Cardiac fibroblast (primary cell): ENCODE measurements around the gene SCGB1D2.
A peak's percentile ranks its signal among the peaks of the same experiment; 100 is the strongest.

Source experiments
- DNase-seq, 2 donors: peaks; one replicate each; pipeline versions ENCODE4 v3.0.0 to v3.0.0-alpha.2; 2010; ENCODE audit warnings: low read depth in 2 of 2
- H3K4me3 ChIP-seq, 2 donors: replicated peaks in 1 of 2; 1 replicate in 1 of 2; 2 replicates in 1 of 2; pipeline ENCODE4 v1.5.1; 2011; ENCODE audit warnings: low read depth in 2 of 2, low read length in 2 of 2, mild to moderate bottlenecking in 2 of 2, moderate library complexity in 1 of 2
- TF ChIP-seq, protein P1 (sequence below): IDR thresholded peaks from one replicate; pipeline ENCODE4 v1.5.1; 2011; ENCODE audit warnings: low read depth, mild to moderate bottlenecking, low read length, inconsistent platforms

The SCGB1D2 gene

DNA sequence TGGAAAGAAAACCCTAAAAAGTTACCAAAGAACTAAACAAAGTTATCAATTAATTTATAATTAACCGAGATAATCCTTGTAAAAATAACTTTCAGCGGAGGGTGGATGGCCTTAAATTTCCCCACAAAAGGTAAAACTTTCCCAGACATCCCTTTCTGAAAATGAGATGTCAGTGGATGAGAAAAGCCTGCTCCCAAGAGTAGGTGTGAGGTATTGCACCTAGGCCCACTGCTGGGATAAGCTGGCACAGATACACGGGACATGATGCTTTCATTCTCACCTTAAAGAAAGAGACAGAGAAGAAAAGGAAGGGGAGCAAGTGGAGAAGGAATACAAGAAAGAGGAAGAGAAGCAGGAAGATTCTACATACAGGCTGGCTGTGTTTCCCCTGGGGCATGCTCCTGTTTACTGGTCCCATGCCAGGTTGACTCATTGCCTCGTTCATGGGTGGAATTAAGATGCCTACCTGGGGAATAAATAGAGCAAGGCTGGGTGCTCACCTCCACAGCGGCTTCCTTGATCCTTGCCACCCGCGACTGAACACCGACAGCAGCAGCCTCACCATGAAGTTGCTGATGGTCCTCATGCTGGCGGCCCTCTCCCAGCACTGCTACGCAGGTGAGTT lies 27.7 kb downstream of the SCGB1D2 start, which contains the start of gene SCGB2A2:
TSS of gene SCGB2A2 (plus strand) at position 505 of the 625 bp plus-strand sequence. CDS start at position 564, 59 bp downstream.
- peak in 1 of 2 donors; percentile 16 for DNase-seq
- TF ChIP-seq, protein P1, sequence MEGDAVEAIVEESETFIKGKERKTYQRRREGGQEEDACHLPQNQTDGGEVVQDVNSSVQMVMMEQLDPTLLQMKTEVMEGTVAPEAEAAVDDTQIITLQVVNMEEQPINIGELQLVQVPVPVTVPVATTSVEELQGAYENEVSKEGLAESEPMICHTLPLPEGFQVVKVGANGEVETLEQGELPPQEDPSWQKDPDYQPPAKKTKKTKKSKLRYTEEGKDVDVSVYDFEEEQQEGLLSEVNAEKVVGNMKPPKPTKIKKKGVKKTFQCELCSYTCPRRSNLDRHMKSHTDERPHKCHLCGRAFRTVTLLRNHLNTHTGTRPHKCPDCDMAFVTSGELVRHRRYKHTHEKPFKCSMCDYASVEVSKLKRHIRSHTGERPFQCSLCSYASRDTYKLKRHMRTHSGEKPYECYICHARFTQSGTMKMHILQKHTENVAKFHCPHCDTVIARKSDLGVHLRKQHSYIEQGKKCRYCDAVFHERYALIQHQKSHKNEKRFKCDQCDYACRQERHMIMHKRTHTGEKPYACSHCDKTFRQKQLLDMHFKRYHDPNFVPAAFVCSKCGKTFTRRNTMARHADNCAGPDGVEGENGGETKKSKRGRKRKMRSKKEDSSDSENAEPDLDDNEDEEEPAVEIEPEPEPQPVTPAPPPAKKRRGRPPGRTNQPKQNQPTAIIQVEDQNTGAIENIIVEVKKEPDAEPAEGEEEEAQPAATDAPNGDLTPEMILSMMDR = peak; percentile 46

GRCh38 chr11:62273284-62273683 lies 31.2 kb downstream of the SCGB1D2 start:
- no peak for DNase-seq
- TF ChIP-seq, protein P1 = no peak
- no peak overlapping the region for H3K4me3 ChIP-seq

More for the DNA sequence above, 27.7 kb downstream of the SCGB1D2 start, which contains the start of gene SCGB2A2:
- H3K4me3 ChIP-seq = no peak within 1 kb of the TSS

GRCh38 chr11:62273789-62274275 lies 31.8 kb downstream of the SCGB1D2 start:
- H3K4me3 ChIP-seq = no peak overlapping the region
- no peak for DNase-seq
- TF ChIP-seq, protein P1 = no peak

- no peak for DNase-seq
- TF ChIP-seq, protein P1 = no peak
- no peak overlapping the region for H3K4me3 ChIP-seq
Measured at GRCh38 chr11:62280452-62280851, 38.4 kb downstream of the SCGB1D2 start.
